ENCODE measurements around the gene TTC9.

The TTC9 gene

GRCh38 chr14:70635971-70636595, 5.6 kb upstream of the TTC9 start:
- Histone ChIP-seq H3K27me3 (ENCODE audit: low read length) (no peaks in the 10 kb centered on the region), H3K36me3 (ENCODE audit: low read length) (peaks cover 26% of the 10 kb centered on the region), H3K79me2 (ENCODE audit: insufficient read depth, low read length) (peaks cover 58% of the 10 kb centered on the region), H3K4me2 (ENCODE audit: low read depth, low read length, poor library complexity, severe bottlenecking) (no peak overlapping the region), H4K20me1 (ENCODE audit: low read depth, low read length) (no peaks in the 10 kb centered on the region), H3F3A (ENCODE audit: insufficient read depth) (peaks cover 17% of the 10 kb centered on the region), H3K9ac (ENCODE audit: low read length) (no peak overlapping the region), H2AFZ (ENCODE audit: low read depth, low read length, severe bottlenecking) (no peak overlapping the region), H3K9me2 (replicated peaks; ENCODE audit: insufficient read depth, low read length) (no peaks in the 10 kb centered on the region), H3K4me3 (ENCODE audit: insufficient read depth, low read length, poor library complexity, severe bottlenecking) (no peak overlapping the region), H3K9me3 (ENCODE audit: insufficient read depth, low read length) (no peaks in the 10 kb centered on the region), H3K27ac (ENCODE audit: low read depth, low read length) (no peak overlapping the region)
- no peak for TF ChIP-seq EZH2phosphoT487 (conservative IDR thresholded peaks at IDR 0.05; ENCODE audit: low read length)
- TF ChIP-seq, protein P1, sequence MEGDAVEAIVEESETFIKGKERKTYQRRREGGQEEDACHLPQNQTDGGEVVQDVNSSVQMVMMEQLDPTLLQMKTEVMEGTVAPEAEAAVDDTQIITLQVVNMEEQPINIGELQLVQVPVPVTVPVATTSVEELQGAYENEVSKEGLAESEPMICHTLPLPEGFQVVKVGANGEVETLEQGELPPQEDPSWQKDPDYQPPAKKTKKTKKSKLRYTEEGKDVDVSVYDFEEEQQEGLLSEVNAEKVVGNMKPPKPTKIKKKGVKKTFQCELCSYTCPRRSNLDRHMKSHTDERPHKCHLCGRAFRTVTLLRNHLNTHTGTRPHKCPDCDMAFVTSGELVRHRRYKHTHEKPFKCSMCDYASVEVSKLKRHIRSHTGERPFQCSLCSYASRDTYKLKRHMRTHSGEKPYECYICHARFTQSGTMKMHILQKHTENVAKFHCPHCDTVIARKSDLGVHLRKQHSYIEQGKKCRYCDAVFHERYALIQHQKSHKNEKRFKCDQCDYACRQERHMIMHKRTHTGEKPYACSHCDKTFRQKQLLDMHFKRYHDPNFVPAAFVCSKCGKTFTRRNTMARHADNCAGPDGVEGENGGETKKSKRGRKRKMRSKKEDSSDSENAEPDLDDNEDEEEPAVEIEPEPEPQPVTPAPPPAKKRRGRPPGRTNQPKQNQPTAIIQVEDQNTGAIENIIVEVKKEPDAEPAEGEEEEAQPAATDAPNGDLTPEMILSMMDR (IDR thresholded peaks at IDR 0.05; ENCODE audit: insufficient read depth, low read length, poor library complexity, severe bottlenecking): no peak

- no peak for TF ChIP-seq EZH2phosphoT487 (conservative IDR thresholded peaks at IDR 0.05; ENCODE audit: low read length)
- TF ChIP-seq, protein P1 (IDR thresholded peaks at IDR 0.05; ENCODE audit: insufficient read depth, low read length, poor library complexity, severe bottlenecking): no peak
- peaks cover 70% of the 10 kb centered on the region for H3K79me2 ChIP-seq (ENCODE audit: insufficient read depth, low read length)
These were observed 3.3 kb upstream of the TTC9 start for GRCh38 chr14:70638416-70638815.

GRCh38 chr14:70640938-70641547, 673 bp upstream of the TTC9 start:
- H3K9me3 ChIP-seq (ENCODE audit: insufficient read depth, low read length): no peaks in the 10 kb centered on the region
- peak overlapping the region; percentile 96 for H3K4me2 ChIP-seq (ENCODE audit: low read depth, low read length, poor library complexity, severe bottlenecking)
- no peaks in the 10 kb centered on the region for H3K9me2 ChIP-seq (replicated peaks; ENCODE audit: insufficient read depth, low read length)
- H3K4me3 ChIP-seq (ENCODE audit: insufficient read depth, low read length, poor library complexity, severe bottlenecking): peak overlapping the region; percentile 84
- peaks cover 17% of the 10 kb centered on the region for H3F3A ChIP-seq (ENCODE audit: insufficient read depth)
- no peaks in the 10 kb centered on the region for H3K27me3 ChIP-seq (ENCODE audit: low read length)
- H3K27ac ChIP-seq (ENCODE audit: low read depth, low read length): peak overlapping the region; percentile 96
- peak overlapping the region; percentile 100 for H3K9ac ChIP-seq (ENCODE audit: low read length)
- H3K79me2 ChIP-seq (ENCODE audit: insufficient read depth, low read length): peaks cover 88% of the 10 kb centered on the region
- TF ChIP-seq, protein P1 (IDR thresholded peaks at IDR 0.05; ENCODE audit: insufficient read depth, low read length, poor library complexity, severe bottlenecking): no peak
- TF ChIP-seq EZH2phosphoT487 (conservative IDR thresholded peaks at IDR 0.05; ENCODE audit: low read length): no peak
- H3K36me3 ChIP-seq (ENCODE audit: low read length): peaks cover 16% of the 10 kb centered on the region
- no peak overlapping the region for H2AFZ ChIP-seq (ENCODE audit: low read depth, low read length, severe bottlenecking)
- H4K20me1 ChIP-seq (ENCODE audit: low read depth, low read length): no peaks in the 10 kb centered on the region

More at GRCh38 chr14:70638416-70638815, 3.3 kb upstream of the TTC9 start:
- no peaks in the 10 kb centered on the region for H3K9me2 ChIP-seq (replicated peaks; ENCODE audit: insufficient read depth, low read length)
- no peak overlapping the region for H2AFZ ChIP-seq (ENCODE audit: low read depth, low read length, severe bottlenecking)
- no peak overlapping the region for H3K9ac ChIP-seq (ENCODE audit: low read length)
- H3K4me3 ChIP-seq (ENCODE audit: insufficient read depth, low read length, poor library complexity, severe bottlenecking): no peak overlapping the region
- peak overlapping the region; percentile 96 for H3K4me2 ChIP-seq (ENCODE audit: low read depth, low read length, poor library complexity, severe bottlenecking)
- H3F3A ChIP-seq (ENCODE audit: insufficient read depth): peaks cover 17% of the 10 kb centered on the region
- peaks cover 20% of the 10 kb centered on the region for H3K36me3 ChIP-seq (ENCODE audit: low read length)
- H3K9me3 ChIP-seq (ENCODE audit: insufficient read depth, low read length): no peaks in the 10 kb centered on the region
- no peaks in the 10 kb centered on the region for H4K20me1 ChIP-seq (ENCODE audit: low read depth, low read length)
- no peaks in the 10 kb centered on the region for H3K27me3 ChIP-seq (ENCODE audit: low read length)
- H3K27ac ChIP-seq (ENCODE audit: low read depth, low read length): peak overlapping the region; percentile 96; the same call in 1 of the 2 replicates
